ENCODE data around the gene ETV2. TPM values are rescaled to one million over a fixed set of nuclear protein-coding genes. Genes with fewer than 3 reads are reported as not detected.
A peak's percentile ranks its signal among the peaks of the same experiment; 100 is the strongest.
"Not testable (repeated sequence)": the region's sequence is repeated elsewhere in the genome, so short reads cannot be mapped to it uniquely, and the experiment has no call there.

Gene ETV2
- total RNA-seq, 1 donor from 2014 or later, result 0.45 TPM

GRCh38 chr19:35595928-35596327 lies 45.6 kb upstream of the ETV2 start:
- Histone ChIP-seq H3K4me2 (ENCODE audit: low read length) (no peak overlapping the region), H3K27ac (ENCODE audit: low read depth, low read length) (no peak overlapping the region), H3K36me3 (ENCODE audit: insufficient read depth, low read length) (no peaks in the 10 kb centered on the region), H3K4me3 (ENCODE audit: insufficient read depth, low read depth, low read length) (no peak overlapping the region), H3K27me3 (ENCODE audit: insufficient read depth, low read length) (no peaks in the 10 kb centered on the region), H3K9me3 (ENCODE audit: insufficient read depth, low read depth, low read length) (no peaks in the 10 kb centered on the region), H3K9ac (ENCODE audit: low read length) (no peak overlapping the region), H2AFZ (ENCODE audit: low read depth, low read length) (no peak overlapping the region), H3K4me1 (ENCODE audit: insufficient read depth, low read length) (no peaks in the 10 kb centered on the region), H4K20me1 (ENCODE audit: insufficient read depth, low read length) (no peaks in the 10 kb centered on the region), H3K79me2 (ENCODE audit: insufficient read depth, low read length) (no peaks in the 10 kb centered on the region)
- Mint-ChIP-seq H3K36me3 (ENCODE audit: low read depth, unreplicated experiment) (no peaks in the 10 kb centered on the region), H3K4me1 (ENCODE audit: low read depth, unreplicated experiment) (no peaks in the 10 kb centered on the region), H3K27me3 (ENCODE audit: low read depth, unreplicated experiment) (peaks cover 5% of the 10 kb centered on the region), H3K4me3 (ENCODE audit: unreplicated experiment) (no peak overlapping the region), H3K9me3 (ENCODE audit: unreplicated experiment) (no peaks in the 10 kb centered on the region), H3K27ac (ENCODE audit: unreplicated experiment) (no peak overlapping the region)
- TF ChIP-seq EZH2 (IDR thresholded peaks at IDR 0.05; ENCODE audit: insufficient read depth, low read length), result no peak
- TF ChIP-seq, protein P1, sequence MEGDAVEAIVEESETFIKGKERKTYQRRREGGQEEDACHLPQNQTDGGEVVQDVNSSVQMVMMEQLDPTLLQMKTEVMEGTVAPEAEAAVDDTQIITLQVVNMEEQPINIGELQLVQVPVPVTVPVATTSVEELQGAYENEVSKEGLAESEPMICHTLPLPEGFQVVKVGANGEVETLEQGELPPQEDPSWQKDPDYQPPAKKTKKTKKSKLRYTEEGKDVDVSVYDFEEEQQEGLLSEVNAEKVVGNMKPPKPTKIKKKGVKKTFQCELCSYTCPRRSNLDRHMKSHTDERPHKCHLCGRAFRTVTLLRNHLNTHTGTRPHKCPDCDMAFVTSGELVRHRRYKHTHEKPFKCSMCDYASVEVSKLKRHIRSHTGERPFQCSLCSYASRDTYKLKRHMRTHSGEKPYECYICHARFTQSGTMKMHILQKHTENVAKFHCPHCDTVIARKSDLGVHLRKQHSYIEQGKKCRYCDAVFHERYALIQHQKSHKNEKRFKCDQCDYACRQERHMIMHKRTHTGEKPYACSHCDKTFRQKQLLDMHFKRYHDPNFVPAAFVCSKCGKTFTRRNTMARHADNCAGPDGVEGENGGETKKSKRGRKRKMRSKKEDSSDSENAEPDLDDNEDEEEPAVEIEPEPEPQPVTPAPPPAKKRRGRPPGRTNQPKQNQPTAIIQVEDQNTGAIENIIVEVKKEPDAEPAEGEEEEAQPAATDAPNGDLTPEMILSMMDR (IDR thresholded peaks at IDR 0.05; ENCODE audit: insufficient read depth, low read depth, low read length), result no peak
- FAIRE-seq, result no peak
- DNase-seq (ENCODE audit: low read depth), result no peak

DNA sequence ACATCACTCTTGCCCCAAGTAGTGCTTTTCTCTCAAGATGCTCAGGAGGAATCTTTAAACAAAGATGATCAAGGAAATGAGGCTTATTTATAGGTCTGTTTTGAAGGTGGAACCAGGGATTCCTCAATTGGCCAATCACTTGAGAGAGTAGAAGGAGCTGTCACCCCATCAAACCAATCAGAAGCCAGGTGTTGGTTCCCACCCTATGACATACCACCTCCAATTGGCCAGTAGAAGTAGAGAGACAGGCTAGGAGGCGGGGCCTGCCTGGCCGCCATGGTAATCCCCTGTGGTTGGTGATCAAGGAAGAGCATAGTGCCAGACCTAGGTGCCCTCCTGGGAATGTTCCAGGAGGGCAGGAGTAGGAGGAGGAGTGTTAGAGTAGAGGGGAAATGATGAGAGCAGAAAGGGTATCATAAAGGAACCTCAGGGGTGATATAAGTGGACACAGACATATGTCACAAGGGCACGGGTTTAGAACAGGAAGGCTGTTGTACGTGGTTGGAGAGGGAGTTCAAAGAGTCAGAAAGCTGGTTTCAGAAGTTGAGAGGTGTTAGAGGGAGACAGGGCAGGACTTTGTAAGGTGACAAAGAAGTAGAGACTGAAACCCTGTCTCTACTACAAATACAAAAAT lies 45.1 kb upstream of the ETV2 start:
- Mint-ChIP-seq H3K4me3 (ENCODE audit: unreplicated experiment) (no peak overlapping the region), H3K27me3 (ENCODE audit: low read depth, unreplicated experiment) (peaks cover 8% of the 10 kb centered on the region), H3K27ac (ENCODE audit: unreplicated experiment) (no peak overlapping the region), H3K9me3 (ENCODE audit: unreplicated experiment) (peaks cover 3% of the 10 kb centered on the region), H3K36me3 (ENCODE audit: low read depth, unreplicated experiment) (no peaks in the 10 kb centered on the region), H3K4me1 (ENCODE audit: low read depth, unreplicated experiment) (no peaks in the 10 kb centered on the region)
- Histone ChIP-seq H3K36me3 (ENCODE audit: insufficient read depth, low read length) (no peaks in the 10 kb centered on the region), H3K9me3 (ENCODE audit: insufficient read depth, low read depth, low read length) (no peaks in the 10 kb centered on the region), H4K20me1 (ENCODE audit: insufficient read depth, low read length) (no peaks in the 10 kb centered on the region), H3K4me3 (ENCODE audit: insufficient read depth, low read depth, low read length) (no peak overlapping the region), H3K4me1 (ENCODE audit: insufficient read depth, low read length) (no peaks in the 10 kb centered on the region), H3K4me2 (ENCODE audit: low read length) (no peak overlapping the region), H3K79me2 (ENCODE audit: insufficient read depth, low read length) (no peaks in the 10 kb centered on the region), H2AFZ (ENCODE audit: low read depth, low read length) (no peak overlapping the region), H3K27me3 (ENCODE audit: insufficient read depth, low read length) (no peaks in the 10 kb centered on the region), H3K9ac (ENCODE audit: low read length) (no peak overlapping the region), H3K27ac (ENCODE audit: low read depth, low read length) (no peak overlapping the region)
- no peak for FAIRE-seq
- DNase-seq (ENCODE audit: low read depth), result no peak
- no peak for TF ChIP-seq EZH2 (IDR thresholded peaks at IDR 0.05; ENCODE audit: insufficient read depth, low read length)
- TF ChIP-seq, protein P1 (IDR thresholded peaks at IDR 0.05; ENCODE audit: insufficient read depth, low read depth, low read length), result no peak

DNA sequence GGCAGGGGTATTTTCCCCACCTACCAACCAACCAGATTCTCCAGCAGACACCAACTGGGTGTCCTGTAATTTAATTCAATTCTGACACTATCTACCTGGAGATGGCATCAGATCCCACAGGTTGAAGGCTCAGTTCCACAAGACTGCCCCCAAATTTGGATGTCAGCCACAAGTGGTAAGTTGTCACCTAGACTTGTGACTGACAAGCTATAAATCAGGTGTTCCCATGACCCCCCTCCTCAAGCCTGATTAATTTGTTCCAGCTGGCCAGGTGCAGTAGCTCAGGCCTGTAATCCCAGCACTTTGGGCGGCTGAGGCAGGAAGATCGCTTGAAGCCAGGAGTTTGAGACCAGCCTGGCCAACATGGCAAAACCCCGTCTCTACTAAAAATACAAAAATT lies 39.6 kb upstream of the ETV2 start:
- H3K36me3 Mint-ChIP-seq (ENCODE audit: low read depth, unreplicated experiment), result peaks cover 2% of the 10 kb centered on the region
- no peak for FAIRE-seq

DNA sequence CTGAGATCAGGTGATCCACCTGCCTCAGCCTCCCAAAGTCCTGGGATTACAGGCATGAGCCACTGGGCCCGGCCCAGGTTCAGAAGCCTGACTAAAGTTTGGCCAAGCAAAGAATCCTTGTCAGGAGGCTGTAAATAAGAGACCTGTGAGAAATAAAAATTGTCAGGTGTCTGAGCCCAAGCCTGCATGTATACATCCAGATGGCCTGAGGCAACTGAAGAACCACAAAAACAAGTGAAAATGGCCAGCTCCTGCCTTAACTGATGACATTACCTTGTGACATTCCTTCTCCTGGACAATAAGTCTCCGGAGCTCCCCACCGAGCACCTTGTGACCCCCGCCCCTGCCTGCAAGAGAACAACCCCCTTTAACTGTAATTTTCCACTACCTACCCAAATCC lies 37.1 kb upstream of the ETV2 start:
- H3K27ac ChIP-seq (ENCODE audit: low read depth, low read length); FAIRE-seq: not testable (repeated sequence)

More for the DNA sequence above, 39.6 kb upstream of the ETV2 start:
- no peak for DNase-seq (ENCODE audit: low read depth)
- Mint-ChIP-seq H3K4me1 (ENCODE audit: low read depth, unreplicated experiment) (peaks cover 7% of the 10 kb centered on the region), H3K27me3 (ENCODE audit: low read depth, unreplicated experiment) (peaks cover 22% of the 10 kb centered on the region), H3K27ac (ENCODE audit: unreplicated experiment) (no peak overlapping the region), H3K9me3 (ENCODE audit: unreplicated experiment) (peaks cover 14% of the 10 kb centered on the region), H3K4me3 (ENCODE audit: unreplicated experiment) (no peak overlapping the region)
- H3K27ac ChIP-seq (ENCODE audit: low read depth, low read length), result no peak overlapping the region
- H2AFZ ChIP-seq (ENCODE audit: low read depth, low read length), result no peak overlapping the region
- H4K20me1 ChIP-seq (ENCODE audit: insufficient read depth, low read length), result no peaks in the 10 kb centered on the region
- H3K4me2 ChIP-seq (ENCODE audit: low read length), result no peak overlapping the region
- H3K27me3 ChIP-seq (ENCODE audit: insufficient read depth, low read length), result no peaks in the 10 kb centered on the region
- no peaks in the 10 kb centered on the region for H3K9me3 ChIP-seq (ENCODE audit: insufficient read depth, low read depth, low read length)
- no peaks in the 10 kb centered on the region for H3K79me2 ChIP-seq (ENCODE audit: insufficient read depth, low read length)
- no peak overlapping the region for H3K9ac ChIP-seq (ENCODE audit: low read length)
- H3K36me3 ChIP-seq (ENCODE audit: insufficient read depth, low read length), result no peaks in the 10 kb centered on the region
- H3K4me3 ChIP-seq (ENCODE audit: insufficient read depth, low read depth, low read length), result no peak overlapping the region
- no peaks in the 10 kb centered on the region for H3K4me1 ChIP-seq (ENCODE audit: insufficient read depth, low read length)
- no peak for TF ChIP-seq EZH2 (IDR thresholded peaks at IDR 0.05; ENCODE audit: insufficient read depth, low read length)
- TF ChIP-seq, protein P1 (IDR thresholded peaks at IDR 0.05; ENCODE audit: insufficient read depth, low read depth, low read length), result no peak

More for the DNA sequence above, 37.1 kb upstream of the ETV2 start:
- Mint-ChIP-seq H3K27me3 (ENCODE audit: low read depth, unreplicated experiment) (peaks cover 25% of the 10 kb centered on the region), H3K27ac (ENCODE audit: unreplicated experiment) (peak overlapping the region; percentile 62), H3K9me3 (ENCODE audit: unreplicated experiment) (peaks cover 29% of the 10 kb centered on the region)
- H3K4me3 ChIP-seq (ENCODE audit: insufficient read depth, low read depth, low read length); H3K27me3 ChIP-seq (ENCODE audit: insufficient read depth, low read length); H3K79me2 ChIP-seq (ENCODE audit: insufficient read depth, low read length); H3K4me1 ChIP-seq (ENCODE audit: insufficient read depth, low read length); H3K36me3 ChIP-seq (ENCODE audit: insufficient read depth, low read length); H2AFZ ChIP-seq (ENCODE audit: low read depth, low read length); H3K9me3 ChIP-seq (ENCODE audit: insufficient read depth, low read depth, low read length); H3K36me3 Mint-ChIP-seq (ENCODE audit: low read depth, unreplicated experiment); H3K4me3 Mint-ChIP-seq (ENCODE audit: unreplicated experiment); H3K9ac ChIP-seq (ENCODE audit: low read length); H3K4me1 Mint-ChIP-seq (ENCODE audit: low read depth, unreplicated experiment); DNase-seq (ENCODE audit: low read depth); H3K4me2 ChIP-seq (ENCODE audit: low read length); H4K20me1 ChIP-seq (ENCODE audit: insufficient read depth, low read length): not testable (repeated sequence)
